Epithelial cell of prostate (primary cell): ENCODE measurements around the gene ZNF624.
"Not testable (repeated sequence)": the region's sequence is repeated elsewhere in the genome, so short reads cannot be mapped to it uniquely, and the experiment has no call there.

Source experiments
- DNase-seq: peaks from one replicate; pipeline ENCODE4 v3.0.0-alpha.2; 2011; ENCODE audit warnings: low read depth, low spot score
- H3K27ac ChIP-seq: fragments of 450-650 bp; 2 replicates; pipeline ENCODE4 v1.5.1; 2017; ENCODE audit warnings: mild to moderate bottlenecking

Gene ZNF624

GRCh38 chr17:16653367-16654041, at the start of gene ZNF624:
TSS of gene ZNF624 (minus strand) at chr17:16653850.
- DNase-seq: peak; percentile 29

GRCh38 chr17:16697603-16698002, 44.0 kb upstream of the ZNF624 start:
- not testable (repeated sequence) for H3K27ac ChIP-seq, DNase-seq

More at GRCh38 chr17:16653367-16654041, at the start of gene ZNF624:
- H3K27ac ChIP-seq: peak within 1 kb of the TSS; percentile 94

- DNase-seq: not testable (repeated sequence)
Measured at GRCh38 chr17:16690447-16690846, 36.8 kb upstream of the ZNF624 start.

GRCh38 chr17:16689731-16690281, 36.2 kb upstream of the ZNF624 start, which contains the start of gene CCDC144A:
TSS of gene CCDC144A (plus strand) at chr17:16690241. CDS start at chr17:16690401, 160 bp downstream.
- not testable (repeated sequence) for DNase-seq, H3K27ac ChIP-seq

More at GRCh38 chr17:16690447-16690846, 36.8 kb upstream of the ZNF624 start:
- not testable (repeated sequence) for H3K27ac ChIP-seq

GRCh38 chr17:16687151-16687550, 33.5 kb upstream of the ZNF624 start:
- H3K27ac ChIP-seq, DNase-seq: not testable (repeated sequence)

- DNase-seq: not testable (repeated sequence)
Measured at GRCh38 chr17:16686019-16686418, 32.4 kb upstream of the ZNF624 start.

GRCh38 chr17:16683290-16684138, 29.9 kb upstream of the ZNF624 start:
- H3K27ac ChIP-seq, DNase-seq: not testable (repeated sequence)

More at GRCh38 chr17:16686019-16686418, 32.4 kb upstream of the ZNF624 start:
- not testable (repeated sequence) for H3K27ac ChIP-seq

- DNase-seq: no peak
- H3K27ac ChIP-seq: no peak overlapping the region
Measured at GRCh38 chr17:16676676-16677268, 23.1 kb upstream of the ZNF624 start.

- H3K27ac ChIP-seq, DNase-seq: not testable (repeated sequence)
Measured at GRCh38 chr17:16666907-16667636, 13.4 kb upstream of the ZNF624 start.

GRCh38 chr17:16666553-16666906, 12.9 kb upstream of the ZNF624 start:
- DNase-seq, H3K27ac ChIP-seq: not testable (repeated sequence)

- DNase-seq: no peak
- H3K27ac ChIP-seq: peak overlapping the region; percentile 50
Measured at GRCh38 chr17:16662936-16663335, 9.3 kb upstream of the ZNF624 start.

- H3K27ac ChIP-seq: no peak overlapping the region
- no peak for DNase-seq
Measured at GRCh38 chr17:16661217-16661616, 7.6 kb upstream of the ZNF624 start.

- peak overlapping the region; percentile 94 for H3K27ac ChIP-seq
- no peak for DNase-seq
Measured at GRCh38 chr17:16652847-16653366, 743 bp downstream of the ZNF624 start.

- peak overlapping the region; percentile 94 for H3K27ac ChIP-seq
- no peak for DNase-seq
Measured at GRCh38 chr17:16652252-16652651, 1.4 kb downstream of the ZNF624 start.

GRCh38 chr17:16649585-16649984, 4.1 kb downstream of the ZNF624 start:
- no peak overlapping the region for H3K27ac ChIP-seq
- DNase-seq: no peak

GRCh38 chr17:16639438-16639837, 14.2 kb downstream of the ZNF624 start:
- no peak overlapping the region for H3K27ac ChIP-seq
- DNase-seq: no peak

GRCh38 chr17:16623282-16623681, 30.4 kb downstream of the ZNF624 start:
- H3K27ac ChIP-seq: no peak overlapping the region
- no peak for DNase-seq

GRCh38 chr17:16622540-16623277, 30.9 kb downstream of the ZNF624 start:
- no peak overlapping the region for H3K27ac ChIP-seq
- DNase-seq: no peak
